GM10248 (cell line): ENCODE results near the gene TBC1D24.
"Not testable (repeated sequence)": the region's sequence is repeated elsewhere in the genome, so short reads cannot be mapped to it uniquely, and the experiment has no call there.

ENCODE experiments used
- CTCF ChIA-PET: fragments of 300-600 bp; sonication (Branson Sonifier 250); formaldehyde crosslinking; extraction: SDS; loops from one replicate; lab custom pipeline; 2021; ENCODE audit warnings: antibody characterized with exemption; lab: Yijun Ruan, JAX
- POLR2A ChIA-PET: fragments of 350-650 bp; sonication (Branson Sonifier 250); formaldehyde crosslinking; extraction: SDS; loops from one replicate; lab custom pipeline; 2020; ENCODE audit warnings: antibody characterized with exemption; lab: Yijun Ruan, JAX
- DNase-seq: peaks from one replicate; pipeline ENCODE4 v3.0.0; 2012; ENCODE audit errors: extremely low spot score
- TF ChIP-seq, protein P1 (sequence below): IDR thresholded peaks from 2 replicates; pipeline ENCODE4 v1.5.1; 2012; ENCODE audit warnings: mild to moderate bottlenecking, low read depth; ENCODE audit errors: extremely low read depth, missing control alignments, control extremely low read depth

Gene TBC1D24

DNA sequence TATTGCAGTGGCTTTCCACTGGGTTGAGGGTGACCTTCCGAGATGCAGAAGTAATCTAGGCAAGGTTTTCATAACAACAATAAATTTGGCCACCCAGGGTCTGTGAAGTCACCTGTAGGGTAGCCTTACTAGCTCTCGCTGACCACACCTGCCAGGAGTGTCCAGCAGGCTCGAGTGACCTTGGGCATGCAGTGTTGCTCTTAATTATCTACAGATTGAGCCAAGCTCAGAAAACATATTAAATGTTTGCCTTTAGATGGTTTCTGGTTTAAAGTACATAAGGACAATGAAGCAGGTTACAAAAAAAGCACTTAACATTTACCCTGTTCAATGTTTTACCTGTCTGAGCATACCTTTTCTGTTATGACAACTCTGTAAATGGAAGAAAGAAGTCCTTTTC, 1.8 kb downstream of the TBC1D24 start:
- no peak for DNase-seq
- POLR2A ChIA-PET = no interaction called here
- TF ChIP-seq, protein P1, sequence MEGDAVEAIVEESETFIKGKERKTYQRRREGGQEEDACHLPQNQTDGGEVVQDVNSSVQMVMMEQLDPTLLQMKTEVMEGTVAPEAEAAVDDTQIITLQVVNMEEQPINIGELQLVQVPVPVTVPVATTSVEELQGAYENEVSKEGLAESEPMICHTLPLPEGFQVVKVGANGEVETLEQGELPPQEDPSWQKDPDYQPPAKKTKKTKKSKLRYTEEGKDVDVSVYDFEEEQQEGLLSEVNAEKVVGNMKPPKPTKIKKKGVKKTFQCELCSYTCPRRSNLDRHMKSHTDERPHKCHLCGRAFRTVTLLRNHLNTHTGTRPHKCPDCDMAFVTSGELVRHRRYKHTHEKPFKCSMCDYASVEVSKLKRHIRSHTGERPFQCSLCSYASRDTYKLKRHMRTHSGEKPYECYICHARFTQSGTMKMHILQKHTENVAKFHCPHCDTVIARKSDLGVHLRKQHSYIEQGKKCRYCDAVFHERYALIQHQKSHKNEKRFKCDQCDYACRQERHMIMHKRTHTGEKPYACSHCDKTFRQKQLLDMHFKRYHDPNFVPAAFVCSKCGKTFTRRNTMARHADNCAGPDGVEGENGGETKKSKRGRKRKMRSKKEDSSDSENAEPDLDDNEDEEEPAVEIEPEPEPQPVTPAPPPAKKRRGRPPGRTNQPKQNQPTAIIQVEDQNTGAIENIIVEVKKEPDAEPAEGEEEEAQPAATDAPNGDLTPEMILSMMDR = no peak
- CTCF ChIA-PET = interaction anchor here (1.7 to 2.0 kb wide), 2 partner anchors 10 to 23 kb away, joined by 3 to 6 read pairs; no protein-coding TSS in a partner anchor

DNA sequence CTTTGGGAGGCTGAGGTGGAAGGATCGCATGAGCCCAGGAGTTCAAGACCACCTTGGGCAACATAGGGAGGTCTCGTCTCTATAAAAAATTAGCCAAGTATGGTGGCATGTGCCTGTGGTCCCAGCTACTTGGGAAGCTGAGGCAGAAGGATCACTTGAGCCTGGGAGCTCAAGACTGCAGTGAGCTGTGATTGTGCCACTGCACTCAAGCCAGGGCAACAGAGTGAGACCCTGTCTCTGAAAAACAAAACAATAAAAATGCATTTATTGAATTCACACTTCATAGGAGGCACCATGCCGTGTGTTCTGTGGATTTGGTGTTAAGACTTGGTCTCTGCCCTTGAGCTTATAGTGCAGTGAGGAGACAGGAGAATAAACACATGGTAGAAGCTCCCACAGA, 2.4 kb downstream of the TBC1D24 start:
- TF ChIP-seq, protein P1 = no peak
- no peak for DNase-seq
- CTCF ChIA-PET = interaction anchor here (1.7 to 2.0 kb wide), 2 partner anchors 9 to 23 kb away, joined by 3 to 6 read pairs; no protein-coding TSS in a partner anchor
- POLR2A ChIA-PET = no interaction called here

DNA sequence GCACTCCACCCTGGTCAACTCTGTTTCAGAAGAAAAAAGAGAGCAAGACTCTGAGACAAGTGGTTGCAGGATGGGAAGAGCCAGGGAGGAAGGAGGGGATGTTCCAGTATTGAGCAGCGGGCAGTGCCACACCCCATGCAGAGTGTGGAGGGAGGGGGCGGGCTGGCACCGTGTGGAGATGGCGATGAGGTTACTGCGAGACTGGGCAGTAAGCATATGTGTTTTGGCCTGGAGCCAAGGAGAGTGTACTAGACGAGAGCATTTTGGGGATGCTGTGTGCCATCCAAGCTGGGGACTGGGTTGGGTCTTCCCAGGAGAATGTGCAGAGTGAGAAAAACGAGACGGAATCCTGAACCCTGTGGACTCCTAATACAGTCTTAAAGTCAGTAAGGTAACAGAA, 3.4 kb downstream of the TBC1D24 start:
- ChIA-PET POLR2A (interaction anchor here (1.2 kb wide), 1 partner anchor 10 kb away, joined by 3 read pairs; no protein-coding TSS in a partner anchor), CTCF (interaction anchor here (2.0 kb wide), 1 partner anchor 8 kb away, joined by 6 read pairs; no protein-coding TSS in a partner anchor)
- no peak for DNase-seq
- TF ChIP-seq, protein P1 = no peak

DNA sequence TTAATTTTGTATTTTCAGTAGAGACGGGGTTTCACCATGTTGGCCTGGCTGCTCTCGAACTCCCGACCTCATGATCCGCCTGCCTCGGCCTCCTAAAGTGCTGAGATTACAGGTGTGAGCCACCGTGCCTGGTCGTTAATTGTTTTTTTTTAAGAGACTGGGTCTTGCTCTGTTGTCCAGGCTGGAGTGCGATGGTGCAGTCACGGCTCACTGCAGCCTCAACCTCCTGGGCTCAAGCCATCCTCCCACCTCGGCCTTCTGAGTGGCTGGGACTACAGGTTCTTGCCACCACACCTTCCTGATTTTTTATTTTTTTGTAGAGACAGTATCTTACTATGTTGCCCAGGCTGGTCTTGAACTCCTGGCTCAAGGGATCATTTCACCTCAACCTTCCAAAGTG, 5.1 kb downstream of the TBC1D24 start:
- POLR2A ChIA-PET, CTCF ChIA-PET, DNase-seq: not testable (repeated sequence)

DNA sequence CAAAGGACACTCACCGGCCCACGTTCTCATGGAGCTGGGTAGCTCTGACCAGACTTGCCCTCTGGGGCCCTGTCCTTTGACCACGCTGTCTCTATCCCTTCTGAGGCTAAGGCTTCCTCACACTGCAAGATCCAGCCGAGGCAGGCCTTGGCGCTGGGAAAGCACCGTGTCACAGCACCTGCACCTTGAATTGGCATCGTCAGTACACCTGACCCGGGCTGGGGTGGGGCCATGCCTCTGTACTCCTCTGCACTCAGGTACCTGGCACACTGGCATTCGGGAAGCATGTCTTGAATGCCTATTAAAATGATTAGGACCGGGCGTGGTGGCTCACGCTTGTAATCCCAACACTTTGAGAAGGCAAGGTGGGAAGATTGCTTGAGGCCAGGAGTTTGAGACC, 6.0 kb downstream of the TBC1D24 start:
- TF ChIP-seq, protein P1 = no peak
- ChIA-PET POLR2A (interaction anchor here (0.6 kb wide), 1 partner anchor 494 kb away, joined by 3 read pairs; no protein-coding TSS in a partner anchor), CTCF (interaction anchor here (1.1 kb wide), 1 partner anchor 10 kb away, joined by 3 read pairs; the partner anchor contains the start of gene NTN3)
- DNase-seq = no peak

DNA sequence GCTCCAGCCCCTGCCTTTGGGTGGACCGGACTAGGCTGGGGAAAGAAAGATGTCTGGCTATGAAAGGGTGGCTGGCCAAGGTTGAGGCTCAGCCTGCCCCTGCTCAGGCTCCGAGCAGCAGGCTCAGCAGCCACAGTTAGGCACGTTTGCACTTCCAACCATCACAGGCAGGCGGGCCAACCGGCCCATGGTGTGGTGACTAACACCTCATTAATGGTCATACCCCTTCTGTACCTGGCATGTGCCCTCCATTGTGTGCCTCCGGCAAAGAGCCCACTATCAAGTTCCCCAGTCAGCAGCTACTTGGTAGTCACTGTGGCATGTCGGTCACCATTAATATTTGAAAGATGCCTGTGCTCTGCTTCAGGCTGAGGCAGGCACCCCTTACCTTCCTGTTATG, 6.7 kb downstream of the TBC1D24 start:
- CTCF ChIA-PET = interaction anchor here (1.2 kb wide), 1 partner anchor 230 kb away, joined by 3 read pairs; the partner anchor contains the start of gene ECI1
- TF ChIP-seq, protein P1 = no peak
- DNase-seq = no peak
- POLR2A ChIA-PET = no interaction called here

DNA sequence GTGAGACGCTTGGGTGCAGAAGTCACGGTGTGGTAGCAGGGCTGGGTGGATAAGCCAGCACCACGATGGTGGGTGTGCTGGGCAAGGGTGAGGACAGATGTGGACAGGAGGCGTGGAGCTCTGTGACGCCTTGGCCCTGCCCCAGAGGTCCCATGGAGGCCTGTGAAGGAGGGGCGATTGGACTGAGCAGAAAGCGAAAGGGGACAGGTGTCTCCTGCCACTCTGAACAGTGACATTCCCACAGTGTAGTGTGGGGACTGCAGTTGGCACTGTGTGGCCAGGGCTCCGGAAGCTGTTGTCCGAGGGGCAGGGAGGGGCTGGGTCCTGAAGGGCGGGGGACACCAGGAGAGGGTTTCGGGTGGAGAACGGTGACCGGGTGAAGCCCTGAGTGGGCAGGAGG, 7.3 kb downstream of the TBC1D24 start:
- TF ChIP-seq, protein P1 = no peak
- no peak for DNase-seq
- ChIA-PET POLR2A (no interaction called here), CTCF (interaction anchor here (0.8 to 1.2 kb wide), 2 partner anchors 19 to 231 kb away, joined by 3 read pairs; partner anchors contain the start of gene ECI1)
